ENCODE data around the gene MNAT1. TPM values are rescaled to one million over a fixed set of nuclear protein-coding genes. Genes with fewer than 3 reads are reported as not detected.

The MNAT1 gene
- total RNA-seq, 1 donor from 2014 or later, result 40.3 TPM

- no peaks in the 10 kb centered on the region for H3K27me3 ChIP-seq (ENCODE audit: control insufficient read depth, insufficient read depth, low read length)
- H3K4me3 ChIP-seq (ENCODE audit: low read depth, low read length), result no peak overlapping the region
- TF ChIP-seq CTCF (IDR thresholded peaks at IDR 0.05; ENCODE audit: insufficient read depth, low read length, severe bottlenecking), result no peak
- no peak for DNase-seq (ENCODE audit: low read depth)
- no peak for FAIRE-seq
- peaks cover 3% of the 10 kb centered on the region for H3K36me3 ChIP-seq (ENCODE audit: control insufficient read depth, insufficient read depth, low read length)
These were observed 78.4 kb downstream of the MNAT1 start for GRCh38 chr14:60812987-60813386.

- peaks cover 3% of the 10 kb centered on the region for H3K36me3 ChIP-seq (ENCODE audit: control insufficient read depth, insufficient read depth, low read length)
- no peaks in the 10 kb centered on the region for H3K27me3 ChIP-seq (ENCODE audit: control insufficient read depth, insufficient read depth, low read length)
- FAIRE-seq (no peak), DNase-seq (ENCODE audit: low read depth) (no peak)
- H3K4me3 ChIP-seq (ENCODE audit: low read depth, low read length), result no peak overlapping the region
- no peak for TF ChIP-seq CTCF (IDR thresholded peaks at IDR 0.05; ENCODE audit: insufficient read depth, low read length, severe bottlenecking)
These were observed 80.8 kb downstream of the MNAT1 start for GRCh38 chr14:60815371-60815770.

GRCh38 chr14:60817113-60817512 lies 82.6 kb downstream of the MNAT1 start:
- Histone ChIP-seq H3K27me3 (ENCODE audit: control insufficient read depth, insufficient read depth, low read length) (no peaks in the 10 kb centered on the region), H3K4me3 (ENCODE audit: low read depth, low read length) (no peak overlapping the region), H3K36me3 (ENCODE audit: control insufficient read depth, insufficient read depth, low read length) (peaks cover 3% of the 10 kb centered on the region)
- FAIRE-seq, result no peak
- DNase-seq (ENCODE audit: low read depth), result peak; percentile 51
- no peak for TF ChIP-seq CTCF (IDR thresholded peaks at IDR 0.05; ENCODE audit: insufficient read depth, low read length, severe bottlenecking)

- Histone ChIP-seq H3K36me3 (ENCODE audit: control insufficient read depth, insufficient read depth, low read length) (no peaks in the 10 kb centered on the region), H3K4me3 (ENCODE audit: low read depth, low read length) (no peak overlapping the region), H3K27me3 (ENCODE audit: control insufficient read depth, insufficient read depth, low read length) (no peaks in the 10 kb centered on the region)
- FAIRE-seq, result no peak
- DNase-seq (ENCODE audit: low read depth), result no peak
- TF ChIP-seq CTCF (IDR thresholded peaks at IDR 0.05; ENCODE audit: insufficient read depth, low read length, severe bottlenecking), result no peak
These were observed 85.0 kb downstream of the MNAT1 start for GRCh38 chr14:60819575-60819974.

GRCh38 chr14:60838601-60839000 lies 104.0 kb downstream of the MNAT1 start:
- Histone ChIP-seq H3K27me3 (ENCODE audit: control insufficient read depth, insufficient read depth, low read length) (no peaks in the 10 kb centered on the region), H3K4me3 (ENCODE audit: low read depth, low read length) (no peak overlapping the region), H3K36me3 (ENCODE audit: control insufficient read depth, insufficient read depth, low read length) (peaks cover 9% of the 10 kb centered on the region)
- no peak for DNase-seq (ENCODE audit: low read depth)
- FAIRE-seq, result no peak
- no peak for TF ChIP-seq CTCF (IDR thresholded peaks at IDR 0.05; ENCODE audit: insufficient read depth, low read length, severe bottlenecking)

GRCh38 chr14:60839057-60839456 lies 104.5 kb downstream of the MNAT1 start:
- FAIRE-seq (no peak), DNase-seq (ENCODE audit: low read depth) (no peak)
- Histone ChIP-seq H3K36me3 (ENCODE audit: control insufficient read depth, insufficient read depth, low read length) (peaks cover 9% of the 10 kb centered on the region), H3K4me3 (ENCODE audit: low read depth, low read length) (no peak overlapping the region), H3K27me3 (ENCODE audit: control insufficient read depth, insufficient read depth, low read length) (no peaks in the 10 kb centered on the region)
- TF ChIP-seq CTCF (IDR thresholded peaks at IDR 0.05; ENCODE audit: insufficient read depth, low read length, severe bottlenecking), result no peak
